ENCODE measurements around the gene NXN. TPM values are rescaled to one million over a fixed set of nuclear protein-coding genes. Genes with fewer than 3 reads are reported as not detected.

Gene NXN
- total RNA-seq, 1 experiment from 2014 or later: 6.0 TPM

DNA sequence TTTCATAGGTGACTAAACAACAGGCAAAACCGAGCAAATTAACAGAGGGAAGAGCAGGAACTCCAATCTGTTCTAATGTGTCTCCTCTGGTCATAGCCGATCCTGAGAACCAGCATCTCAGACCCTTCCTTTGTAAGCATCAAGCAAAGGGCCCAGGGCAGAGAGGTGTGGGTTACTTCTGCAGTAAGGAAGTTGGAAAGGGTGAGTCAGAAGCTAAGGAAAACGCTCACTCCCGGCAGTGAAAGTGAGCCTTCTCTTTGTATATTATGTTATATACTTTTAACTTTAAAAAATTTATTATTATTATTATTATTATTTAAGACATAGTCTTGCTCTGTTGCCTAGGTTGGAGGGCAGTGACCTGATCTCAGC lies 119.8 kb downstream of the NXN start:
- no peaks in the 10 kb centered on the region for H3K9me3 ChIP-seq (ENCODE audit: low read depth, low read length, poor library complexity, severe bottlenecking)
- no peak for DNase-seq (ENCODE audit: low spot score)
- H3K27me3 ChIP-seq (replicated peaks; ENCODE audit: insufficient read depth, low read depth, low read length, poor library complexity): no peaks in the 10 kb centered on the region
- H3K36me3 ChIP-seq (ENCODE audit: insufficient read depth, low read length, poor library complexity, severe bottlenecking): no peaks in the 10 kb centered on the region
- ChIA-PET POLR2A (ENCODE audit: low non-redundant PET) (no interaction called here), CTCF (no interaction called here)
- no TSS peak for BruUV-seq (replicated peaks)
- intact Hi-C loops (cut with micrococcal nuclease; ENCODE audit: unreplicated experiment): no loop called here
- H3K4me1 ChIP-seq (ENCODE audit: insufficient read depth, low read length, poor library complexity, severe bottlenecking): no peaks in the 10 kb centered on the region
- H3K27ac ChIP-seq (ENCODE audit: low read depth, low read length, poor library complexity, severe bottlenecking): no peak overlapping the region
- H3K4me3 ChIP-seq (ENCODE audit: low read depth, low read length, poor library complexity, severe bottlenecking): no peak overlapping the region
- no peak for TF ChIP-seq EZH2 (IDR thresholded peaks at IDR 0.05; ENCODE audit: borderline replicate concordance, low read depth, low read length, poor library complexity, severe bottlenecking)
- TF ChIP-seq, protein P1, sequence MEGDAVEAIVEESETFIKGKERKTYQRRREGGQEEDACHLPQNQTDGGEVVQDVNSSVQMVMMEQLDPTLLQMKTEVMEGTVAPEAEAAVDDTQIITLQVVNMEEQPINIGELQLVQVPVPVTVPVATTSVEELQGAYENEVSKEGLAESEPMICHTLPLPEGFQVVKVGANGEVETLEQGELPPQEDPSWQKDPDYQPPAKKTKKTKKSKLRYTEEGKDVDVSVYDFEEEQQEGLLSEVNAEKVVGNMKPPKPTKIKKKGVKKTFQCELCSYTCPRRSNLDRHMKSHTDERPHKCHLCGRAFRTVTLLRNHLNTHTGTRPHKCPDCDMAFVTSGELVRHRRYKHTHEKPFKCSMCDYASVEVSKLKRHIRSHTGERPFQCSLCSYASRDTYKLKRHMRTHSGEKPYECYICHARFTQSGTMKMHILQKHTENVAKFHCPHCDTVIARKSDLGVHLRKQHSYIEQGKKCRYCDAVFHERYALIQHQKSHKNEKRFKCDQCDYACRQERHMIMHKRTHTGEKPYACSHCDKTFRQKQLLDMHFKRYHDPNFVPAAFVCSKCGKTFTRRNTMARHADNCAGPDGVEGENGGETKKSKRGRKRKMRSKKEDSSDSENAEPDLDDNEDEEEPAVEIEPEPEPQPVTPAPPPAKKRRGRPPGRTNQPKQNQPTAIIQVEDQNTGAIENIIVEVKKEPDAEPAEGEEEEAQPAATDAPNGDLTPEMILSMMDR (conservative IDR thresholded peaks at IDR 0.05; ENCODE audit: low read depth, low read length): no peak

DNA sequence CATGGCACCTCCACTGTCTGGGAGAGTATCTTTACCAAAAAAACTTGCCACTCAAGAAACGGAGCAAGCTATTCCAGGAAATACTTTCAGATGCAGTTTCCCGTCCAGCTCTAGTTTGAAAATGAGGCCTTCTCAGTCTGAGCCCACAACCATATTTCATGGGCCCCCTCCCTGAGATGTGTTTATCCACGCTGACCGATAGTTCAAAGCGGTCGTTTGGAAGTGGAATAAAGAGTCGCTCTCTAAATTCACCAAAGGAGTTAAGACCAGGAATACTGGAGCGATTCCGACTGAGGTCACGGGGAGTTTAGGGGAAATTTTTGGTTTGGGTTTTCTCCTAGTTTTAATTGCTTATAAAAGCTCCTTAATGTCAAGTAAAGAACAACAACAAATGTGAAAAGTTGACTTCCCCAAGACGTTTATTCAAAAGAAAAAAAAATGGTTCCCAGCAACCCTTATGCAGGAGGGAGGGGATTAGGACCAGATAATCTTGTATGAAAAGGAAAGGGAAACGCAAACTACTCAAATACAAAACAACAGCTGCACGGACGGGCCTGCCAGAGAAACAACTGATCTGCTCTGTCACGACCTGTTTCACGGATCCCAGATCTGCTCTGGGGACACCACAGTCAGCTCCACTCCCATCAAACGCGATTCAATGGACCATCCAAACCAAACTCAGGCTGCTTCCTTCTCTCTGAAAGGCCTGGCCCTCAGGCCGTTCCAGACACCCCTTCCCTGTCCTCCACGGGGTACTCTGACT lies 120.3 kb downstream of the NXN start:
- Histone ChIP-seq H3K36me3 (ENCODE audit: insufficient read depth, low read length, poor library complexity, severe bottlenecking) (no peaks in the 10 kb centered on the region), H3K9me3 (ENCODE audit: low read depth, low read length, poor library complexity, severe bottlenecking) (no peaks in the 10 kb centered on the region), H3K4me3 (ENCODE audit: low read depth, low read length, poor library complexity, severe bottlenecking) (no peak overlapping the region), H3K27me3 (replicated peaks; ENCODE audit: insufficient read depth, low read depth, low read length, poor library complexity) (no peaks in the 10 kb centered on the region), H3K4me1 (ENCODE audit: insufficient read depth, low read length, poor library complexity, severe bottlenecking) (no peaks in the 10 kb centered on the region), H3K27ac (ENCODE audit: low read depth, low read length, poor library complexity, severe bottlenecking) (no peak overlapping the region)
- CTCF ChIA-PET: no interaction called here
- POLR2A ChIA-PET (ENCODE audit: low non-redundant PET): no interaction called here
- no peak for DNase-seq (ENCODE audit: low spot score)
- BruUV-seq (replicated peaks): no TSS peak
- intact Hi-C loops (cut with micrococcal nuclease; ENCODE audit: unreplicated experiment): no loop called here
- TF ChIP-seq, protein P1 (conservative IDR thresholded peaks at IDR 0.05; ENCODE audit: low read depth, low read length): no peak
- TF ChIP-seq EZH2 (IDR thresholded peaks at IDR 0.05; ENCODE audit: borderline replicate concordance, low read depth, low read length, poor library complexity, severe bottlenecking): no peak

DNA sequence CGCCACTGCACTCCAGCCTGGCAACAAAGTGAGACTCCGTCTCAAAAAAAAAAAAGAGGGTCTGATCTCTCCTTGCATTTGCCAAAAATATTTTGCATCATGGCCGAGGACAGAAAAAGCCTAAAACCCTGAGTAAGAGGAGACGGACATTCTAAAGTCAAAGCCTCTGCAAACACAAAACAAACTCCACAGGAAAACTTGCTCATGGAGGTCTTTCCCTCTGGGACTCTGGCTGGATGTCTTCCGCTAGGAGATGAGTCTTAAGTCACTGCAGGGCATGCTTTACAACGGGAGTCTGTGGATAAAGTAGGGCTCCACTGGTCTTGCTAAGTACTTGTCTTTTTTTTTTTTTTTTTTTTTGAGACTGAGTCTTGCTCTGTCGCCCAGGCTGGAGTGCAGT lies 123.4 kb downstream of the NXN start:
- Histone ChIP-seq H3K27me3 (replicated peaks; ENCODE audit: insufficient read depth, low read depth, low read length, poor library complexity) (peaks cover 7% of the 10 kb centered on the region), H3K9me3 (ENCODE audit: low read depth, low read length, poor library complexity, severe bottlenecking) (no peaks in the 10 kb centered on the region), H3K27ac (ENCODE audit: low read depth, low read length, poor library complexity, severe bottlenecking) (no peak overlapping the region), H3K4me1 (ENCODE audit: insufficient read depth, low read length, poor library complexity, severe bottlenecking) (no peaks in the 10 kb centered on the region), H3K36me3 (ENCODE audit: insufficient read depth, low read length, poor library complexity, severe bottlenecking) (no peaks in the 10 kb centered on the region), H3K4me3 (ENCODE audit: low read depth, low read length, poor library complexity, severe bottlenecking) (no peak overlapping the region)
- intact Hi-C loops (cut with micrococcal nuclease; ENCODE audit: unreplicated experiment): no loop called here
- CTCF ChIA-PET: interaction anchor here (0.5 to 0.6 kb wide), 2 partner anchors 184 to 201 kb away, joined by 4 to 6 read pairs; no protein-coding TSS in a partner anchor
- BruUV-seq (replicated peaks): no TSS peak
- DNase-seq (ENCODE audit: low spot score): no peak
- TF ChIP-seq EZH2 (IDR thresholded peaks at IDR 0.05; ENCODE audit: borderline replicate concordance, low read depth, low read length, poor library complexity, severe bottlenecking): no peak
- TF ChIP-seq, protein P1 (conservative IDR thresholded peaks at IDR 0.05; ENCODE audit: low read depth, low read length): no peak
- POLR2A ChIA-PET (ENCODE audit: low non-redundant PET): no interaction called here

All from A673 (cell line).